ENCODE measurements around the gene REEP3.
"Not testable (repeated sequence)": the region's sequence is repeated elsewhere in the genome, so short reads cannot be mapped to it uniquely, and the experiment has no call there.

REEP3 gene

DNA sequence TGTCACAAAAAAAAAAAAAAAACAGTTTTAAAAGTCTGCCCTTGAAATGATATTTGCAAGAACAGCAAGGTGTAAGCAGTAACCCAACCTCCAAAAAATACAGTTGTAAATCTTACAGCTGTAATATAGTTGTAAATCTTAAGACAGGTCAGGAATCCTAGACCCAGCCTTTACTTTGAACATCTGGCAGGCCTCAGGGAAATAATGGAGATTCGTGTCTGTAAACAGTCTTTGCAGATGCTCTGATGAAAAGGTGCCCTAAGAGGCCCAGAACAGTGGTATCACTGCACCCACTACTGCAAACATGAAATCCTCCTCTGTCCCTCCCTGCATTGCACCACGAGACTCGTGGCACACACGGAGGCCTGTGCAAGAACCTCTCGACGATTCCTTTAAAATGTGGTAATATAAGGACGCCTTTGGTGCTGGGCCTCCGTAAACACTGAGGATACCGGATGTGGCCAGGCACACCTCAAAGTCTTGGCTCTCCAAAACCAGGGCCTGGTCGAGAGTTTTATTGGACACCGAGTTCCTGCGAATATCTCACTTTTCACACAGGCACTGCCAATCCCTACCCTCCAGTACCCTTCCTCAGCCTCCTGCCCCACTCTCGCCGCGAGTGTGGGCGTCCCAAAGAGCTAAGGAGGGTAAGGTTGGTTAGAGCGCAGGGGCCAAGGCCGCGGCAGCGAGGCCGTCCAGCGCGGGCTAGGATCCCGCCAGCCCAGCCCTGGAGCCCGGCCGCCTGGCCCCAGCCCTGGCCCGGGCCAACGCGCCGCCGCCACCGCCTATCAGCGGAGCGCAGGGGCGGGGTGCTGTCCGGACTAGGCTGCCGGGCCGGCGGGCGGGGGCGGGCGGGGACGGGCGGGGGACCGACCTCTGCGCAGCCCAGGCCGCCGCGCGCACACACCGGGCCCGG lies at the start of gene REEP3:
Gene REEP3, plus strand, starts transcription at position 902 of the 916 bp plus-strand sequence. CDS start 145 bp downstream, outside the sequence.
- peak; percentile 23 for DNase-seq

DNA sequence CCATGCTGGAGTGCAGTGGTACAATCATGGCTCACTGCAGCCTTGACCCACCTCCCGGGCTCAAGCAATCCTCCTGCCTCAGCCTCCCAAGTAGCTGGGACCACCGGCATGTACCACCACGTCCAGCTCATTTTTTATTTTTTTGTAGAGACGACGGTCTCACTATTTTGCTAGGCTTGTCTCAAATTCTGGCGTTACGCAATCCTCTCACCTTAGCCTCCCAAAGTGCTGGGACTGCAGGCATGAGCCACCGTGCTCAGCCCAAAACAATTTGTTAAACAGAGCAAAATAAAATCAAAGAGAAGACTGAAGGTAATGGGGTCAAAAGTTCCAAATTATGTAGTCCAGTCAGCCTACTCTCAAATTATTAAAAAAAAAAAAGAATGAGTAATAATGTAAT lies 46.7 kb upstream of the REEP3 start:
- DNase-seq: no peak

- DNase-seq: no peak
Measured at GRCh38 chr10:63477927-63478326, 43.3 kb upstream of the REEP3 start.

GRCh38 chr10:63478564-63478963 lies 42.6 kb upstream of the REEP3 start:
- DNase-seq: no peak

- no peak for DNase-seq
Measured at GRCh38 chr10:63480237-63480636, 41.0 kb upstream of the REEP3 start.

- no peak for DNase-seq
Measured at GRCh38 chr10:63481815-63482421, 39.3 kb upstream of the REEP3 start.

- no peak for DNase-seq
Measured at GRCh38 chr10:63483983-63484382, 37.2 kb upstream of the REEP3 start.

GRCh38 chr10:63487990-63488389 lies 33.2 kb upstream of the REEP3 start:
- DNase-seq: no peak

DNA sequence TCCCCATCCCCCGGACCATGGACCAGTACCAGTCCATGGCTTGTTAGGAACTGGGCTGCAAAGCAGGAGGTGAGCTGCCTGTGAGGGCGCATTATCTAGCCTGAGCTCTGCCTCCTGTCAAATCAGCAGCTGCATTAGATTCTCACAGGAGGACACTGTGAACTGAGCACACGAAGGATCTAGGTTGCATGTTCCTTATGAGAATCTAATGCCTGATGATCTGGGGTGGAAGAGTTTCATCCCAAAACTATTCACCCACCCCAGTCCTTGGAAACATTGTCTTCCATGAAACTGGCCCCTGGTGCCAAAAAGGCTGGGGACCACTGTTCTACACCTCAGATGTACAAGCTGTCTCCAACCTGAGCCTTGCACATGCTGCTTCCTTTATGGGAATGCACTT lies 31.4 kb upstream of the REEP3 start:
- DNase-seq: no peak

DNA sequence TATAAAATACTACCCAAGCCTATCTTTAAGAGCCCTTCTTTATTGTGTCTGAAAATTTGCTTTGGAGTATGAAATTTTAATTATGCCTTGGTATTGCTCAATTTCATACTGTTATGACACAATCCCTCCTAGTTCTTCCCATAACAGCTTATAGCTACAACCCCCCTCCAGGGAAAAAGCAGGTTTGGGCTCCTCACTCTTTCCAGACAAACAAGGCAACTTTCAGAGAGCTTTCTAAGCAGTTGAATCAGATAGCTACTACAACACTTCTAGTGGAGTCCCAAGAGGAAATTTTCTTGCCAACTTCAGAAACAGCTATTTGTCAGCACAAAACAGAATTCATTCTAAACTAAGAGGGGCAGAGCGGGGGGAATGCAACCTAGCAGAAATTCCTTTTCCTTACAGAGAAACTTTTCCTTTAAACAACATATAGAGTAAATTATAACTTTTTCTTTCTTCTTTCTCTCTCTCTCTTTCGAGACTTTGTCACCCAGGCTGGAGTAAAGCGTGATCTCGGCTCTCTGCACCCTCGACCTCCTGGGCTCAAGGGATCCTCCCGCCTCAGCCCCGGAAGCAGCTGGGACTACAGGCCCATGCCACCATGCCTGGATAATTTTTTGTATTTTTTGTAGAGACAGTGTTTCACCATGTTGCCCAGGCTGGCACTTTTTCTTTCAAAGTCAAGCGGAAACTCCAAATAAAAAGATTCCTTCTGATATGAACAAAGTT lies 29.4 kb upstream of the REEP3 start:
- no peak for DNase-seq

GRCh38 chr10:63492317-63492690 lies 28.9 kb upstream of the REEP3 start:
- not testable (repeated sequence) for DNase-seq

GRCh38 chr10:63493004-63493403 lies 28.2 kb upstream of the REEP3 start:
- DNase-seq: no peak

DNA sequence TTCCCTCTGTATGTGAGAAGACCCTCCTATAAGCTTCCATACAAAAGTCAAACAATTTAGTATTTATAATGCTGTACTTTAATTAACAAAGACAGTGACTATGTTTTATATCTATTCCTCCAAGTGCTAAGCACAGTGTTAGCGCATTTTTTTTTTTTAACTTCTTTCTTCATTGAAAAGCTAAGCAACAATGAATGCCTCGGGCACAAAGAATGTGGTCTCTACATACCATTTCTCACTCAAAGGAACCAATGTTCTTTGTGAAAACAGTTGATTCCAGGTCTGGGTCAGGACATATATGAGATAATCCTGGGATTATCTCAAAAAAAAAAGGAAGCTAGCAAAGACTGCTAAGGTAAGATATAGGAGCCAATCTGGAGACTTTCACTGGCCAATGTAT lies 26.2 kb upstream of the REEP3 start:
- DNase-seq: no peak

GRCh38 chr10:63496561-63496960 lies 24.6 kb upstream of the REEP3 start:
- no peak for DNase-seq

- no peak for DNase-seq
Measured at GRCh38 chr10:63497321-63497720, 23.9 kb upstream of the REEP3 start.

GRCh38 chr10:63498665-63499064 lies 22.5 kb upstream of the REEP3 start:
- no peak for DNase-seq

DNA sequence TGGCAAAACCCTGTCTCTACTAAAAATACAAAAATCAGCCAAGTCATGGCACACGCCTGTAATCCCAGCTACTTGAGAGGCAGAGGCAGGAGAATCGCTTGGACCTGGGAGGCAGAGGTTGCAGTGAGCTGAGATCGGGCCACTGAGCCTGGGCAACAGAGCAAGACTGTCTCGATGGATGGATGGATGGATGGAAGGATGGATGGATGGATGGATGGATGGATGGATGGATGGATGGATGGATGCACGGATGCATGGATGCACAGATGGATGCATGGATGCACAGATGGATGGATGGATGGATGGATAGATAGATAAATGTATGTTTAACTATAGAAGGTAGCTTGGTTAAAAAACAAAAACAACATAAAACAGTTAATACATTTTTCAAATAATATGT lies 20.6 kb upstream of the REEP3 start:
- DNase-seq: not testable (repeated sequence)

- DNase-seq: no peak
Measured at GRCh38 chr10:63501954-63502353, 19.2 kb upstream of the REEP3 start.

DNA sequence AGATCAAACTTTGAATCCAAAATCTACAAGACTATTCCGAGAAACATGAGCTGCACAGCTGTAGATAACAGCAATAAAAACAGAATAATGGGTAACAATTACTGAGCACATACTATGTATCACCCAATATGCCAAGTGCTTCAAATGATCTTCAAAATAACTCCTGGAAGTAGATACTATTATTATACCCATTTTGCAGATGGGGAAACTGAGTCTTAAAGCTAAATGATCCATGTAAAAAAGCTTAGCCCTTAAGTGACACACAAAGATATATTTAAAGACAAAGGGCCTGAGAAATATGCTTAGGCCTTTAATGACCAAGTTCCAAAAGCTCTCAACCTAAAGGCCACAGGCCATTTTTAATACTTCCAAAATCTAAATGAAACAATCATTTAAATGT lies 18.4 kb upstream of the REEP3 start:
- no peak for DNase-seq

DNA sequence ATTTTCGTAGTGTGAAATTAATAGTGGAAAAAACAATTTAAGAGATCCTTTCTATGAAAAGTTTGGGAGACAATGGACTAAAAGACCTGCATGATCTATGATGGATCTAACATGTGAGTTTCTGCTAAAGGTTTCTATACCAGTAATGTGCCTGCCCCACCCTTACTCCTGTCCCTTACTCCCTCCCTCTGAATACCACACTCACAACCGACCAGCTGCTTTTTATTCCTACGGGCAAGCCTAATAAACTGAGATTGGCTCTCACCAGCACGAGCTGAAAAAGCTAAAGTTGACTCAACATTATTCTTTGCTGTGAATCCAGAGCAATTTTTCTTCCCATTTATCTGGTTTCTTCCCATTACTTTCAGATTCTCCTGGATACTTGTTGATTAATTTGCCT lies 17.8 kb upstream of the REEP3 start:
- DNase-seq: no peak

DNA sequence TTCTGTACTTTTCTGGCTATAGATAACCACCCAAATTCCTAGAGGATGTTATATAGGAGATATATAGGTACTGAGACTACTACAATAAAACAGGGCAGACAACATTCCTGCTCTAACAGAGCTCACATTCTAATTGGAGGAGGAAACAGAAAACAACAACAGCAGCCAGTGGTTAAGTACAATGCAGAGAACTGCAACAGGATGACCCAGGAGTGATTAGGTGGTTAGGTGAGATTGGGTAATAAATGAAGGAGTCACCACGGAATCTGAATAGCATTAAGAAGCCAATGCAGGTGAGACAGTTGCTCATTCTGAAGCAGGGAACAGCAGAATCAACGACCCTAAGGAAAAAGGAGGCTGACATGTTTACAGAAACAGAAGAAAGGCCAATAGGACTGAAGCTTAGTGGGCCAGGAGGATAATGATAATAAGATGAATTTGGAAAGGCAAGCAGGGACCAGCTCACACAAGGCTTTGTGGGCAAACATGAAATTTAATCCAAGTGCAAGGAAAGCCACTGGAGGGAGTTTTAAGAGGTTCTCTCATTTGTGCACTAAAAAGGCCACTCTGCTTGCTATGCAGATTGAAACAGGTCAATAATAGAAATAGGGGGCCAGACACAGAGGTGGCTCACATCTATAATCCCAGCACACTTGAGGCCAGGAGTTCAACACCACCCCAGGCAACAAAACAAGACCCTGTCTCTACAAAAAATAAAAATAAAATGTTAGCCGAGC lies 16.9 kb upstream of the REEP3 start:
- no peak for DNase-seq

DNA sequence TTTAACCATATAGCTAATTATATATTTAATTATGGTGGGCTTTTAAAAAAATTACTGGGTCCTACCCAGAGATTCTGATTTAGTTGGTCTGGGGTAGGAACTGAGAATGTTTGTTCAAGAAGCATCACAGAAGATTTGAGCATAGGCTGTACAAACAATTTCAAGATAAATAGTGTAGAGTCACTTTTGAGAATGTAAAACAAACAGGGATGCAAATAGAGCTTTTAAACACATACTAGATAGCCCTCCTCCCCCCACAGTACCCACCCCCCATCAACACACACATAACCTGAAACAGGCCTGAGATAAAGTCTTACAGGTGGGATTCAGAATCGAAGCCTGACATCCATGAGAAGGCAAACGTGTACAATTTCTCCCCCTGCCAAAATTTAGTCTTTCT lies 15.6 kb upstream of the REEP3 start:
- DNase-seq: no peak

GRCh38 chr10:63506554-63506953 lies 14.6 kb upstream of the REEP3 start:
- DNase-seq: no peak

Data from NCI-H510A (cell line).